Omental fat pad (tissue), 4 donors: ENCODE data around the gene PA2G4. TPM values are rescaled to one million over a fixed set of nuclear protein-coding genes. Genes with fewer than 3 reads are reported as not detected.
"Not testable (repeated sequence)": the region's sequence is repeated elsewhere in the genome, so short reads cannot be mapped to it uniquely, and the experiment has no call there.

ENCODE experiments used
- ATAC-seq: fragments of 150-250 bp; one replicate; pipeline ENCODE4 v1.9.1; 2016; ENCODE audit warnings: mild to moderate bottlenecking, moderate library complexity; ENCODE audit not compliant: low FRiP score
- DNase-seq: peaks from one replicate; pipeline ENCODE4 v3.0.0-alpha.2; 2019; ENCODE audit warnings: low spot score
- CTCF ChIP-seq, 3 donors: fragments of 450-650 bp; IDR thresholded peaks; one replicate each; pipeline ENCODE4 v1.5.1; 2016 to 2017; ENCODE audit warnings: antibody characterized with exemption in 3 of 3, mild to moderate bottlenecking in 3 of 3, moderate library complexity in 2 of 3
- total RNA-seq, 4 donors: library from RNA; depleted of rRNA; stranded (reverse); fragments of >200 nt; gene quantifications; one replicate each; pipeline ENCODE4 v1.1.0, GENCODE V29; 2016

PA2G4 gene
- total RNA-seq, 4 donors from 2014 or later: 90.2 to 232 (median 119) TPM

DNA sequence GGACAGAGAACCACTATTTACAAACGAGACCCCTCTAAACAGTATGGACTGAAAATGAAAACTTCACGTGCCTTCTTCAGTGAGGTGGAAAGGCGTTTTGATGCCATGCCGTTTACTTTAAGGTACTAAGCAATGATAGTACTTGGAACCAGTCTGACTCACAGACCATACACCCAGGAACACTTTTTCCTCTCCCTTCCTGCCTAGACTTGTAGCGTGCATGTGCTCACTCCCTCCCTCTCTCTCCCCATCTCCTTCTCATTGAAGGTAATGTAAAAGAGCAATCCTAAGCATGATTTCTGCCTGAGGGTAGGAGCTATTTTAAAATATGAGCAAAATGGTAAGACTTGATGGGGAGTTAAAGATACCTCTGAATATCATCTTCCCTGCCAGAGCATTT is 6.2 kb downstream of the PA2G4 start:
- DNase-seq: no peak
- no peak for ATAC-seq
- TF ChIP-seq CTCF (IDR thresholded peaks at IDR 0.05): no peak

DNA sequence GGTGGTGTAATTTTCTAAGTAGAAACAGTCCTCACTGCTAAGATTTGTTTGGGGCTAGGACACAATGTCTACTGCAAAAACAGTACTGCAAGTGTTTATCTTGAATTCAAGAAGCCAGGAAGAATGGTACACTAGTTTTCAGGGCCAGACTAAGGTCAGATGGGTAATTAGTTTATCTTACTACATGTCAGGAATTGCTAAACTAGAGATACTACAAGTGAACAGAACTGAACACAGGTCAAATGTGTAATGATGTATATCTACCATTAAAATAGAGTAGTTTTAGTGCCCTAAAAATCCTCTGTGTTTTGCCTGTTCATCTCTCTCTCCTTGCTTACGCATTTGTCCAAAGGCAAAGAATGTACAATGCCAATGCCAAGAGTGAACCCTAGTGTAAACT is 9.7 kb downstream of the PA2G4 start:
- no peak for DNase-seq
- ATAC-seq: no peak

GRCh38 chr12:56115329-56115728 is 11.0 kb downstream of the PA2G4 start:
- ATAC-seq (no peak), DNase-seq (no peak)
- no peak for TF ChIP-seq CTCF (IDR thresholded peaks at IDR 0.05)

More for the DNA sequence above, 9.7 kb downstream of the PA2G4 start:
- no peak for TF ChIP-seq CTCF (IDR thresholded peaks at IDR 0.05)

DNA sequence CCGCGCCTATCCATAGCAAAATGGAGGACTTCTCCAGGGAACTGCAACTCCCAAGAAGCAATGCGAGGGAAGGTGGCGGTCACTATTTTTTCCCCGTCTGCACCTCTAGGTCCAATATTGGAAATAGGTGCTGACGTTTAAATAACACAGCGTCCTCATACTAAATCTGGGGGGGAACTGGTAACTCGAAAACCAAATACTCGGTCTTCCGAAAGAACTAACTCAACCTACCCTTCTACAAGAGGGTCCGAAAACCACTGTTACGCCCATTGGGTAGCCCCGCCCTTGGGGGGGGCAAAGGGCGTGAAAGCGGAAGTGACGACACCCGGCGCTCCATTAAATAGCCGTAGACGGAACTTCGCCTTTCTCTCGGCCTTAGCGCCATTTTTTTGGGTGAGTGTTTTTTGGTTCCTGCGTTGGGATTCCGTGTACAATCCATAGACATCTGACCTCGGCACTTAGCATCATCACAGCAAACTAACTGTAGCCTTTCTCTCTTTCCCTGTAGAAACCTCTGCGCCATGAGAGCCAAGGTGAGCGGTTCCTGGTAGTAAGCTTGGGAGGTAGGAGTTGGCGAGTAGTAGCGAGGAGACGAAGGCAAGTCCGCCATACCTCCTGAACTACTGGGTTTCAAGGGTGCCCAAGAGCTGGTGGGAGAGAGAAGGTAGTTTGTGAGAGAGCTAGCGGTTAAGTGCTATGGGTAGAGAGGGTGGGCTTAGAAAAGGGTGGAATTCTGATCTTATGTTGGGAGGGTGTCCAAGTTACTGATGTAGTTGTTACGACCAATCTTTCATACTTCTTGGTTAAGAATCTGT is 12.1 kb downstream of the PA2G4 start, which contains the start of gene RPL41:
TSS of gene RPL41 (plus strand) at position 367 of the 815 bp plus-strand sequence.
- ATAC-seq (peak; percentile 48), DNase-seq (peak; percentile 91)
- TF ChIP-seq CTCF (IDR thresholded peaks at IDR 0.05): no peak

- ATAC-seq, DNase-seq: not testable (repeated sequence)
Observed at GRCh38 chr12:56117082-56117706, 12.8 kb downstream of the PA2G4 start.

- ATAC-seq (peak; percentile 84), DNase-seq (peak; percentile 93)
- peak in 1 of 3 donors; percentile 5 for TF ChIP-seq CTCF (IDR thresholded peaks at IDR 0.05)
Observed at GRCh38 chr12:56117778-56118687, 13.7 kb downstream of the PA2G4 start, which contains the start of gene ZC3H10. TSS of gene ZC3H10 (plus strand) at chr12:56118266. CDS start at chr12:56120563, 2,297 bp downstream.
